Measurements from ENCODE around the gene TNFRSF25.

DNA sequence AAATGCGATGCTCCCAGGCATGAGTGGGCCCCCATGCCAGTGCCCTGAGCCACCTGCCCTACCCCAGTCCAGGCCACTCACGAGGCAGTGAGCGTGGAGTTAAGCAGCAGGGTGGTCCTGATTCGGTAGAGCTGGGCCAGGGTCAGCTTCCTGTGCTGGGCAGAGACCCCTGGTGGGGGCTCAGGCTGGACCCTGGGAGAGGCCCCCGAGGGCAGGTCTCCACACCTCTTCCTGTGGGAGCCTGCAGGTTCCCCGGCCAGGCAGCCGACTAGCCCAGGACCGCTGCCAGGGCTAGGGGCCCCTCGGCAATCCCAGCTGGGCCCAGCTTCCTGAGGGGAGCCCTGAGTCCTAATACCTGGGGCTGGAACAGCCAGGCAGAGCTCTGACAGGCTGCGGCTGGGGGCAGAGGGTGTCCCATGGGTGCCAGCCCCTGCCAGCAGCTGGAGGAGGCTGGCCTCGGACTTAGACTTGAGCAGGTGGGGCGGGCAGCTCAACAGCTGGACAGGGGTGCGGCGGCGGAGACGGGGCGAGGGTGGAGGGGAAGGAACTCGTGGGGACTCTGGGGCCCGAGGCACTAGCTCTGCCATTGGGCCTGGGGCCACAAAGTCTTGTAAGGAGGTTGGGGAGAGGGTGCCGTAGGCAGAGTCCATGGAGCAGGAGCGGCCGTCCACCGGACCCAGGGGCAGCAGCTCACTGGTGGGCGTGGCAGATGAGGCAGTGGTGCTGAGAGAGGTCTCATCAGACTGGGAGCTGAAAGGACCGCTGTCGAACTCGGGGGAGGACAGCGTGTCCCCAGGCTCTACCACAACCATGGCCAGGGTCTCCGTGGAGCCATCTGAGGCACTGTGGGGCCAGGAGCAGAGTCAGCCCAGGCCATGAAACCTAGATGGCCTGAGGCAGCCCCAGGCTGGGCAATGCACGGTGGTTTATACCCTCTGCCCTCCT is 2.0 kb upstream of the TNFRSF25 start:
- TF ChIP-seq, protein P1, sequence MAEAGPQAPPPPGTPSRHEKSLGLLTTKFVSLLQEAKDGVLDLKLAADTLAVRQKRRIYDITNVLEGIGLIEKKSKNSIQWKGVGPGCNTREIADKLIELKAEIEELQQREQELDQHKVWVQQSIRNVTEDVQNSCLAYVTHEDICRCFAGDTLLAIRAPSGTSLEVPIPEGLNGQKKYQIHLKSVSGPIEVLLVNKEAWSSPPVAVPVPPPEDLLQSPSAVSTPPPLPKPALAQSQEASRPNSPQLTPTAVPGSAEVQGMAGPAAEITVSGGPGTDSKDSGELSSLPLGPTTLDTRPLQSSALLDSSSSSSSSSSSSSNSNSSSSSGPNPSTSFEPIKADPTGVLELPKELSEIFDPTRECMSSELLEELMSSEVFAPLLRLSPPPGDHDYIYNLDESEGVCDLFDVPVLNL (CRISPR knock-in tag; IDR thresholded peaks at IDR 0.05; ENCODE audit: borderline replicate concordance, low read depth), result no peak
- TF ChIP-seq, protein P2, sequence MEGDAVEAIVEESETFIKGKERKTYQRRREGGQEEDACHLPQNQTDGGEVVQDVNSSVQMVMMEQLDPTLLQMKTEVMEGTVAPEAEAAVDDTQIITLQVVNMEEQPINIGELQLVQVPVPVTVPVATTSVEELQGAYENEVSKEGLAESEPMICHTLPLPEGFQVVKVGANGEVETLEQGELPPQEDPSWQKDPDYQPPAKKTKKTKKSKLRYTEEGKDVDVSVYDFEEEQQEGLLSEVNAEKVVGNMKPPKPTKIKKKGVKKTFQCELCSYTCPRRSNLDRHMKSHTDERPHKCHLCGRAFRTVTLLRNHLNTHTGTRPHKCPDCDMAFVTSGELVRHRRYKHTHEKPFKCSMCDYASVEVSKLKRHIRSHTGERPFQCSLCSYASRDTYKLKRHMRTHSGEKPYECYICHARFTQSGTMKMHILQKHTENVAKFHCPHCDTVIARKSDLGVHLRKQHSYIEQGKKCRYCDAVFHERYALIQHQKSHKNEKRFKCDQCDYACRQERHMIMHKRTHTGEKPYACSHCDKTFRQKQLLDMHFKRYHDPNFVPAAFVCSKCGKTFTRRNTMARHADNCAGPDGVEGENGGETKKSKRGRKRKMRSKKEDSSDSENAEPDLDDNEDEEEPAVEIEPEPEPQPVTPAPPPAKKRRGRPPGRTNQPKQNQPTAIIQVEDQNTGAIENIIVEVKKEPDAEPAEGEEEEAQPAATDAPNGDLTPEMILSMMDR (IDR thresholded peaks at IDR 0.05), result no peak
- TF ChIP-seq TP53 (CRISPR knock-in tag; IDR thresholded peaks at IDR 0.05), result no peak
- TF ChIP-seq NR3C1 (CRISPR knock-in tag; conservative IDR thresholded peaks at IDR 0.05; ENCODE audit: low read depth), result no peak
- TF ChIP-seq, protein P3, sequence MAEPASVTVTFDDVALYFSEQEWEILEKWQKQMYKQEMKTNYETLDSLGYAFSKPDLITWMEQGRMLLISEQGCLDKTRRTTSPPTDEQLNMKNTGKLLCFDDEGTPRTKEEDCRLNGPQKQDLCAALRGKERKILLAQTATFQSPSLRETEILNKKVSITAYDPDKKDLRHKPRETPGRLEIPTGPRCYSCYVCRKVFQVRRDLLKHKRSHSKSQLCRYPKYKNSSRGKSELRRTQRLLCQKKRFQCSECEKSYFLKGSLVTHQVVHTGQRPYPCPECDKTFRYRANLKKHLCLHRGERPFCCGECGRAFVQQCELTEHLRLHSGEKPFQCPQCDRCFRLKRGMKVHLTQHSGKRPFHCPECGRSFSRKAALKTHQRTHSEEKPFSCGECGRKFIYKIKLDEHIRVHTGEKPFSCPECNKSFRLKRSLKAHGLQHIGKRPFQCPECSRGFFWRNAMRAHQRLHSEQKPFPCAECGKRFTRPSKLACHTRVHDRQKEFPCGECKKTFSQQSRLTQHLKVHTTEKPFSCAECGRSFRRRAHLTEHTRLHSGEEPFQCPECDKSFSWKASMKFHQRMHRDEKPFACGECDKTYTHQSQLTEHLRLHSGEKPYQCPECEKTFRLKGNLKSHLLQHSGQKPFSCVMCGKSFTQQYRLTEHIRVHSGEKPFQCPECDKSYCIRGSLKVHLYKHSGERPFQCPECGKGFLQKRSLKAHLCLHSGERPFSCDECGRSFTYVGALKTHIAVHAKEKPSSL (CRISPR knock-in tag; conservative IDR thresholded peaks at IDR 0.05), result no peak
- TF ChIP-seq, protein P4, sequence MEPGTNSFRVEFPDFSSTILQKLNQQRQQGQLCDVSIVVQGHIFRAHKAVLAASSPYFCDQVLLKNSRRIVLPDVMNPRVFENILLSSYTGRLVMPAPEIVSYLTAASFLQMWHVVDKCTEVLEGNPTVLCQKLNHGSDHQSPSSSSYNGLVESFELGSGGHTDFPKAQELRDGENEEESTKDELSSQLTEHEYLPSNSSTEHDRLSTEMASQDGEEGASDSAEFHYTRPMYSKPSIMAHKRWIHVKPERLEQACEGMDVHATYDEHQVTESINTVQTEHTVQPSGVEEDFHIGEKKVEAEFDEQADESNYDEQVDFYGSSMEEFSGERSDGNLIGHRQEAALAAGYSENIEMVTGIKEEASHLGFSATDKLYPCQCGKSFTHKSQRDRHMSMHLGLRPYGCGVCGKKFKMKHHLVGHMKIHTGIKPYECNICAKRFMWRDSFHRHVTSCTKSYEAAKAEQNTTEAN (CRISPR knock-in tag; IDR thresholded peaks at IDR 0.05), result no peak
- TF ChIP-seq CREB1 (CRISPR knock-in tag; IDR thresholded peaks at IDR 0.05), result no peak
- TF ChIP-seq, protein P5, sequence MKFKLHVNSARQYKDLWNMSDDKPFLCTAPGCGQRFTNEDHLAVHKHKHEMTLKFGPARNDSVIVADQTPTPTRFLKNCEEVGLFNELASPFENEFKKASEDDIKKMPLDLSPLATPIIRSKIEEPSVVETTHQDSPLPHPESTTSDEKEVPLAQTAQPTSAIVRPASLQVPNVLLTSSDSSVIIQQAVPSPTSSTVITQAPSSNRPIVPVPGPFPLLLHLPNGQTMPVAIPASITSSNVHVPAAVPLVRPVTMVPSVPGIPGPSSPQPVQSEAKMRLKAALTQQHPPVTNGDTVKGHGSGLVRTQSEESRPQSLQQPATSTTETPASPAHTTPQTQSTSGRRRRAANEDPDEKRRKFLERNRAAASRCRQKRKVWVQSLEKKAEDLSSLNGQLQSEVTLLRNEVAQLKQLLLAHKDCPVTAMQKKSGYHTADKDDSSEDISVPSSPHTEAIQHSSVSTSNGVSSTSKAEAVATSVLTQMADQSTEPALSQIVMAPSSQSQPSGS (CRISPR knock-in tag; IDR thresholded peaks at IDR 0.05; ENCODE audit: borderline replicate concordance, low read depth), result no peak
